ENCODE measurements around the gene RIT2. TPM values are rescaled to one million over a fixed set of nuclear protein-coding genes. Genes with fewer than 3 reads are reported as not detected.

Gene RIT2
- total RNA-seq, 1 experiment from 2014 or later = not detected

- Mint-ChIP-seq H3K9me3 (ENCODE audit: unreplicated experiment) (no peaks in the 10 kb centered on the region), H3K4me1 (ENCODE audit: low read depth, unreplicated experiment) (no peaks in the 10 kb centered on the region), H3K27ac (ENCODE audit: unreplicated experiment) (no peak overlapping the region), H3K27me3 (ENCODE audit: insufficient read depth, unreplicated experiment) (peaks cover 9% of the 10 kb centered on the region), H3K4me3 (ENCODE audit: unreplicated experiment) (no peak overlapping the region), H3K36me3 (ENCODE audit: insufficient read depth, unreplicated experiment) (no peaks in the 10 kb centered on the region)
- intact Hi-C loops (cut with micrococcal nuclease; ENCODE audit: unreplicated experiment) = loop anchor here (10.0 kb wide), 1 partner anchor 265 kb away; the partner anchor contains the start of gene SYT4
- TF ChIP-seq, protein P1, sequence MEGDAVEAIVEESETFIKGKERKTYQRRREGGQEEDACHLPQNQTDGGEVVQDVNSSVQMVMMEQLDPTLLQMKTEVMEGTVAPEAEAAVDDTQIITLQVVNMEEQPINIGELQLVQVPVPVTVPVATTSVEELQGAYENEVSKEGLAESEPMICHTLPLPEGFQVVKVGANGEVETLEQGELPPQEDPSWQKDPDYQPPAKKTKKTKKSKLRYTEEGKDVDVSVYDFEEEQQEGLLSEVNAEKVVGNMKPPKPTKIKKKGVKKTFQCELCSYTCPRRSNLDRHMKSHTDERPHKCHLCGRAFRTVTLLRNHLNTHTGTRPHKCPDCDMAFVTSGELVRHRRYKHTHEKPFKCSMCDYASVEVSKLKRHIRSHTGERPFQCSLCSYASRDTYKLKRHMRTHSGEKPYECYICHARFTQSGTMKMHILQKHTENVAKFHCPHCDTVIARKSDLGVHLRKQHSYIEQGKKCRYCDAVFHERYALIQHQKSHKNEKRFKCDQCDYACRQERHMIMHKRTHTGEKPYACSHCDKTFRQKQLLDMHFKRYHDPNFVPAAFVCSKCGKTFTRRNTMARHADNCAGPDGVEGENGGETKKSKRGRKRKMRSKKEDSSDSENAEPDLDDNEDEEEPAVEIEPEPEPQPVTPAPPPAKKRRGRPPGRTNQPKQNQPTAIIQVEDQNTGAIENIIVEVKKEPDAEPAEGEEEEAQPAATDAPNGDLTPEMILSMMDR (IDR thresholded peaks at IDR 0.05; ENCODE audit: insufficient read depth in 1 of 2, low read depth in 1 of 2, low read length in 1 of 2, severe bottlenecking in 1 of 2, unreplicated experiment in 1 of 2) = no peak
- Histone ChIP-seq H3K27me3 (replicated peaks; ENCODE audit: control insufficient read depth, insufficient read depth, low read length) (no peaks in the 10 kb centered on the region), H3K4me1 (no peaks in the 10 kb centered on the region), H3K4me3 (ENCODE audit: low read depth, low read length) (no peak overlapping the region), H3K36me3 (ENCODE audit: control insufficient read depth, insufficient read depth, low read length) (no peaks in the 10 kb centered on the region), H3K9me3 (no peaks in the 10 kb centered on the region)
- POLR2A ChIA-PET = no interaction called here
- CTCF ChIA-PET = no interaction called here
- no peak for DNase-seq
- BruUV-seq (replicated peaks) = no TSS peak
These were observed 105.8 kb downstream of the RIT2 start for GRCh38 chr18:43009674-43010073.

- no peak overlapping the region for H3K27ac Mint-ChIP-seq (ENCODE audit: unreplicated experiment)
- H3K9me3 ChIP-seq = no peaks in the 10 kb centered on the region
- no TSS peak for BruUV-seq (replicated peaks)
- no peaks in the 10 kb centered on the region for H3K27me3 ChIP-seq (replicated peaks; ENCODE audit: control insufficient read depth, insufficient read depth, low read length)
- ChIA-PET POLR2A (no interaction called here), CTCF (no interaction called here)
- H3K27me3 Mint-ChIP-seq (ENCODE audit: insufficient read depth, unreplicated experiment) = peaks cover 9% of the 10 kb centered on the region
- no peak for DNase-seq
- H3K36me3 Mint-ChIP-seq (ENCODE audit: insufficient read depth, unreplicated experiment) = no peaks in the 10 kb centered on the region
- H3K4me1 ChIP-seq = no peaks in the 10 kb centered on the region
- H3K36me3 ChIP-seq (ENCODE audit: control insufficient read depth, insufficient read depth, low read length) = no peaks in the 10 kb centered on the region
- intact Hi-C loops (cut with micrococcal nuclease; ENCODE audit: unreplicated experiment) = loop anchor here (10.0 kb wide), 1 partner anchor 267 kb away; the partner anchor contains the start of gene SYT4
- TF ChIP-seq, protein P1 (IDR thresholded peaks at IDR 0.05; ENCODE audit: insufficient read depth in 1 of 2, low read depth in 1 of 2, low read length in 1 of 2, severe bottlenecking in 1 of 2, unreplicated experiment in 1 of 2) = no peak
- no peaks in the 10 kb centered on the region for H3K9me3 Mint-ChIP-seq (ENCODE audit: unreplicated experiment)
- no peak overlapping the region for H3K4me3 ChIP-seq (ENCODE audit: low read depth, low read length)
- H3K4me3 Mint-ChIP-seq (ENCODE audit: unreplicated experiment) = no peak overlapping the region
- no peaks in the 10 kb centered on the region for H3K4me1 Mint-ChIP-seq (ENCODE audit: low read depth, unreplicated experiment)
These were observed 108.1 kb downstream of the RIT2 start for GRCh38 chr18:43007365-43007764.

GRCh38 chr18:43004421-43004820, 111.1 kb downstream of the RIT2 start:
- no TSS peak for BruUV-seq (replicated peaks)
- Histone ChIP-seq H3K36me3 (ENCODE audit: control insufficient read depth, insufficient read depth, low read length) (no peaks in the 10 kb centered on the region), H3K27me3 (replicated peaks; ENCODE audit: control insufficient read depth, insufficient read depth, low read length) (no peaks in the 10 kb centered on the region), H3K4me1 (no peaks in the 10 kb centered on the region), H3K9me3 (no peaks in the 10 kb centered on the region), H3K4me3 (ENCODE audit: low read depth, low read length) (no peak overlapping the region)
- intact Hi-C loops (cut with micrococcal nuclease; ENCODE audit: unreplicated experiment) = loop anchor here (10.0 kb wide), 1 partner anchor 270 kb away; the partner anchor contains the start of gene SYT4
- ChIA-PET CTCF (no interaction called here), POLR2A (no interaction called here)
- Mint-ChIP-seq H3K9me3 (ENCODE audit: unreplicated experiment) (no peaks in the 10 kb centered on the region), H3K27me3 (ENCODE audit: insufficient read depth, unreplicated experiment) (peaks cover 9% of the 10 kb centered on the region), H3K27ac (ENCODE audit: unreplicated experiment) (no peak overlapping the region), H3K4me1 (ENCODE audit: low read depth, unreplicated experiment) (no peaks in the 10 kb centered on the region), H3K36me3 (ENCODE audit: insufficient read depth, unreplicated experiment) (no peaks in the 10 kb centered on the region), H3K4me3 (ENCODE audit: unreplicated experiment) (no peak overlapping the region)
- no peak for DNase-seq
- TF ChIP-seq, protein P1 (IDR thresholded peaks at IDR 0.05; ENCODE audit: insufficient read depth in 1 of 2, low read depth in 1 of 2, low read length in 1 of 2, severe bottlenecking in 1 of 2, unreplicated experiment in 1 of 2) = no peak
